GM12874 (cell line): ENCODE data around the gene ERMP1.

Source experiments
- TF ChIP-seq, protein P1 (sequence below): IDR thresholded peaks from 2 replicates; pipeline ENCODE4 v1.5.1; 2011; ENCODE audit warnings: low read depth, mild to moderate bottlenecking, control low read depth, low read length, moderate library complexity; ENCODE audit not compliant: insufficient read depth

The ERMP1 gene

DNA sequence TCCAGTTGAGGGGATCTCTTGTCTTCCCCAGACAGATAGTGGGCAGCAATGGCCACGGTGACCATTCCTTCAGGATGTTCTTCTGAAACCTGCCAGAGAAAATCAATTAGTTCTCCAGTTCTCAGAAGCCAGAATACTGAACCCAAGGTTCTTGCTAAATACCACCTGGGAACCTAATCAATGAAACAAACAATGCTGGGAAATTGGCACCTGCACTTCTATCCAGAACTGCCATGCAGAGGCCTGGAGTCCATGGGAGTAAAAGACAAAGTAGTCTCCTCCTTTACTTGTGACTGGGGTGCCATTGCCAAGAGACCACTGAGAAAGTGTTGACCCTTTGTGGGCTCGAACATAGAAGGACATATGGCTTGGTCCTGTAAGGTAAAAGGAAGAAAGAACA, 45.7 kb downstream of the ERMP1 start:
- TF ChIP-seq, protein P1, sequence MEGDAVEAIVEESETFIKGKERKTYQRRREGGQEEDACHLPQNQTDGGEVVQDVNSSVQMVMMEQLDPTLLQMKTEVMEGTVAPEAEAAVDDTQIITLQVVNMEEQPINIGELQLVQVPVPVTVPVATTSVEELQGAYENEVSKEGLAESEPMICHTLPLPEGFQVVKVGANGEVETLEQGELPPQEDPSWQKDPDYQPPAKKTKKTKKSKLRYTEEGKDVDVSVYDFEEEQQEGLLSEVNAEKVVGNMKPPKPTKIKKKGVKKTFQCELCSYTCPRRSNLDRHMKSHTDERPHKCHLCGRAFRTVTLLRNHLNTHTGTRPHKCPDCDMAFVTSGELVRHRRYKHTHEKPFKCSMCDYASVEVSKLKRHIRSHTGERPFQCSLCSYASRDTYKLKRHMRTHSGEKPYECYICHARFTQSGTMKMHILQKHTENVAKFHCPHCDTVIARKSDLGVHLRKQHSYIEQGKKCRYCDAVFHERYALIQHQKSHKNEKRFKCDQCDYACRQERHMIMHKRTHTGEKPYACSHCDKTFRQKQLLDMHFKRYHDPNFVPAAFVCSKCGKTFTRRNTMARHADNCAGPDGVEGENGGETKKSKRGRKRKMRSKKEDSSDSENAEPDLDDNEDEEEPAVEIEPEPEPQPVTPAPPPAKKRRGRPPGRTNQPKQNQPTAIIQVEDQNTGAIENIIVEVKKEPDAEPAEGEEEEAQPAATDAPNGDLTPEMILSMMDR = no peak

DNA sequence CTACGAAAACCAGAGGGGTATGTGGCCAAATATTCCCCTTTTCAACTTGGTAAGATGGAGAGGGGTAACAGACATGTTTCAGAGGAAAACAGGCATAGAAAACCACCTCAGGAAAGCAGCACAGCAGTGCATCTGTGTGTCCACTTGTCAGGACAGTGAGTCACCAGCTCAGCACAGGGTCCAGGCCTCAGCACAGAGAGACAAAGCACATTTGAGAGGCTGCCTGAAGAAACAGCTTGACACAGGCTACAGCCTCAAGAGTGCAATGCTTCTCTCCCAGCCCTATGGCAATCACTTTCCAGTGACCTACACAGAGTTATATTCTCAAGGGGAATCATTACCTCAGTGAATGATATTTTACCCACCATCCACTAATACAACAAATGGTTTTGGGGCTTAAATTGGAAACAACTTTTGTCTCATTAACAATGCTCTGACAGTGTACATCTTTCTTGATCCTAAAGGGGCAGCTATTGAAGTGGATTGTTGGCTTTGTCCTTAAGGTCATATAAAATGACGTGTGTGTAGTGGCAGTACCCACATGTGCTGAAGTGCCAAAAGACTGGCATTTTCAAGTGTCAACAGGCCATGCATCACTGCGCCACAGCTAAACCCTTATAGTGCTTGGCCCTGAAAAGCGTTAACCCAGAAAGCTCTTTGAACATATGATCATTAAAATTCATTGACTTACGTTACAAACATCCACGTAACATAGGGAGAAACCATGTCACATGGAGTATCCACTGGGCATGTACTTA, 46.4 kb downstream of the ERMP1 start:
- TF ChIP-seq, protein P1 = no peak

DNA sequence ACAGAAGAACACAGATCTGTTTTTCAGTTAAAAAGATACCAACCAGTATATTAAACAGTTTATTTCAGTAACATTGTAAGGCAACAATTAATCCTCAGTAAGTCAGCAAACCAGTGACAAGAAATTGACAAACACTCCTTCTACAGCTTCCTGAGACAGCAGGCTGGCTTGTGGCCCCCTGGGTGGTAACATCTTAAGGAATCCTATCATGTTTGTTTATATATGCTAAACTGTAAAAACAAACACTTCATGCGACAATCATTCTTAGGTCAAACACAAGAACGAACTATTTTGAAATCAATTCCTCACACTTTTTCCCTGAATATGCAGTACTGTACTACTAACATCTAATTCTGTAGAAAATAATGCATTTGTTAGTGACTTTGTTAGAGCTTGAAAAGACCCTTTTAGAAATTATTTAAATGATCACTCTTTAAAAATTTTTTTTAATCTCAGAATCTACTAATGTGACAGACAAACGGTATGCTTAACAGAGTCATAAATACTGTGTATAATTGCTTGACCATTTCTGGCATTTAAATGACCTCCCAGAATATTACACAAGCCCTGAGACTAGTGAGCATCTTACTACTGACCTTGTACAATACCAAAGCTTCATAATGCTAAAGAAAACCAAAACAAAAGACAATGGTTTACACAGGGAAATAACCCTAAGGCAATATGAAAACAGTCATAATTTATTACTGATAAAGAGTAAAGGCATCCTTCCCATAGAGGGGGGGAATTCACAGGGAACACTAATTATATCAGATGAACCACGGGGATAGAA, 48.2 kb downstream of the ERMP1 start:
- TF ChIP-seq, protein P1 = no peak

DNA sequence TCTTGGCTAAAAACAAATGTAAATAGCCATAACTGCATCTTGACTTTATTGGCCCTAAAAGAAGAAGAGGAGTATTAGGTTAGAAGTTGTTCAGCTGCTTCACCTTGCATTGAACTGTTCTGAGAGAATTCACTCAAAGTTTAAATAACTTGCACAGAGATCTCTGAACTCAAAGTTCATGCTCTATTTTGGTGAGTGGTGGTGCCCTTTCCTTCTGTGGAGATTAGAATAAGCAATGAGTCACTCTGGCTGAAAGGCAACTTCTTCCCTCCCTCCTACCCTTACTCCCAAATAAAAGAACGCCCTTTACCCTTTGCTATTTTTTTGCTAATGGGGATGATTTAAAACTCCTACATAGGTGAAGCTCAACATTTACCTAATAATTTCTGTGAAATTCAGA, 48.9 kb downstream of the ERMP1 start:
- TF ChIP-seq, protein P1 = no peak

DNA sequence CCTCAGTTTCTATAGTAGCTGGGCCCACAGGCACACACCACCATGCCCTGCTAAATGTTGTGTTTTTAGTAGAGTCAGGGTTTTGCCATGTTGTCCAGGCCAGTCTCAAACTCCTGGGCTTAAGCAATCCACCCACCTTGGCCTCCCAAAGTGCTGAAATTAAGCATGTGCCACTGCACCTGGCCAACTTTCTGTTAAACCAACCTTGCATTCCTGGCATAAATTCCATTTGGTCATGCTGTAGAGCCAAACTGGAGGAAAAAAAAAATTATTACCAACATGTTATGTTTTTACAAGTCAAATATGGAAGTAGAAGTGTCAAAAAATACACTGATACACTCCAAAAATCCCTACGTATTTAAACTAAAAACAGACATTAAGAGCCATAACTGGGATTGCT, 54.1 kb downstream of the ERMP1 start:
- TF ChIP-seq, protein P1 = no peak

DNA sequence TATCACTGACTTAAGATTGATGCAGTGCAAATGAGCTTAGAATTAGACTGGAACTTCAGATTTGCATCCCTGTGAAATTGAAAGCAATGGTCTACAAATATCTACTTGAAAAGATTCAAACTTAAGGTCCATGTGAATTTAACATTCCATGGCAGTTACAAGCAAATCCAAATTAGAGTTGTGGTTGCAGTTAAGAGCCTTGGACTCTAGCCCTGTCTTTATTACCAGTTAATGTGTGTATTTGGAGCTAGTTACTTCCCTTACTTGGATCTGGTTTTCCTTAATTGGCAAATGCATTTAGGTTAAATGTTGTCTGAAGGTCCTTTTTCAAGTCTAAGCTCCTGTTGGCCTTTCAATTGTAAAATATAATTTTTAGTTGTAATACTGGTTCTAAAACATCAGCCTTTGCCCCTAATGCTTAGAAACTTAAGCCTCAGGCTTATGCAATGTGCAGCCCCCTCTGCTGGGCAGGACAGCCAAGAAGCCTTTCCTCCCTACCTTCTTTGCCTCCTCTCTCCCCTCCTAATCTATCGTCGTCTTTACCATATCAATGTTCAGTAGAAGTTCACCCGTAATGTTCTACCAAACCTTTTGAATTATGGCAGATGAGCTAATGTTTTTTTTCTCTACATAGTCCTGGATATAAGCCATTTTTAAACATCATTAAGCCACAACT, 59.5 kb downstream of the ERMP1 start:
- TF ChIP-seq, protein P1 = 0 out of 2 replicates have a peak, but pooled peaks have one; percentile 13
